ENCODE results near the gene MAPK9.

Gene MAPK9

DNA sequence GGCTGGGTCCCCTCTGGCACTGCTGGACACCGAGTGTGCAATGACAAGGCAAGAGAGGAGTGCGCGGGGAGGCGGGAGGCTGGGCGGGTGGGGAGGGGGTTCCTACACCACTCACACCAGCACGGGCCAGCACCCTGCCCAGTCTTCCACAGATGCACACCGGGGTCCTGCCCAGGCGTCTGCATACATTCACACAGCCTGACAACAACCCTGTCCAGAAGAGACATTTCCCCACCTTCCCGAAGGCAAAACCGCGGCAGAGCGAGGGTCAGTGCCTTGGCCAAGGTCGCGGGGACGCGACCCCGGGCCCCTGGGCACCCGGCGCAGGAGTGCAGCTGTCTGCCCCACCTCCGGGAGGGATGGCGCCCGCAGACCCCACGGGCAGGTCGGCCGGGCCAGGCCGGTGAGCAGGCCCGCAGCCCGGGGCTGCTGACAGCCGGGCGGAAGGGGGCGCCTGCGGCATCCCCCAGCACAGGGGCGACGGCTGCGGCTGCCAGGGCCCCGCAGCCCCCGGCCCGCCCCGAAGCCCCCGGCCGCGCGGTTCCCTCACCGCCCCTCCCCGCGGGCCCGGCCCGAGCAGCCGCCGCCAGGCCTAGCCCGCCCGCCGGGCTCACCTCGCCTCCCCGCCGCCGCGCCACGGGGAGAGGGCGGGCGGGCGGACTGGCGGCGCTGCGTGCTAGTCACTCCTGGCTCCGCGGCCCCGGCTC is 496 bp downstream of the MAPK9 start:
- DNase-seq: no peak

- DNase-seq: no peak
Observed at GRCh38 chr5:180290568-180291233, 1.2 kb downstream of the MAPK9 start.

DNA sequence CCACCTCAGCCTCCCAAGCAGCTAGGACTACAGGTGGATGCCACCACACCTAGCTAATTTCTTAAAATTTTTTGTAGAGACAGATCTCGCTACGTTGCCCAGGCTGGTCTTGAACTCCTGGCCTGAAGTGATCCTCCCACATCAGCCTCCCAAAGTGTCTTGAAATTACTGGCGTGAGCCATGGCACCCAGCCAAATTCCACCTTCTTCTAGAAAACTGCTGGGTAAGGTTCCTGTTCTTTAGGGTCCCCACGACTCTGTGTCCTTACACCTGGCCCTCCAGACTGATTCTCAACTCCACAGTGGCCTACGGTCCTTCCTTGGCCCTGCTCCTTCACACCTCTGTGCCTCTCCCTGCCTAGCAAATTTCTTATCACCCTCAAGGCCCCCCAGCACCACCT is 1.9 kb downstream of the MAPK9 start:
- no peak for DNase-seq

GRCh38 chr5:180289433-180289832 is 2.5 kb downstream of the MAPK9 start:
- no peak for DNase-seq

DNA sequence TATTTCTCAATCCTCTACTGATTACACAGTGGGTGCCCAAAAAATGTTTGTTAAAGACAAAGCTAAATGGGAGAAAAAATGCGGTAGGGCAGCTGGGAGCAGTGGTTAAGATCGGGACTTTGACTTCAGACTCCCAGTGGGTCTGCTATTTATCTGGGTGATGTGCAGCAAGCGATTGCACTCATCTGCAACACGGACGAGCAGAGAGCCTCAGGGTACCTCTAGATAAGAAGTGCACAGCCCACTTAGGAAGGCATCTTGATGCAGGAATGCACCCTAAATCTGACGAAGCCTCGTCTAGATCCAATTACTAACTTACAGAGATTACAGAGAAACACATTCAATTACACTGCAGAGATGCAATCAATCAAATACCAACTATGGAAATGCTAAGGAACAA is 4.0 kb downstream of the MAPK9 start:
- no peak for DNase-seq

- DNase-seq: no peak
Observed at GRCh38 chr5:180287404-180287803, 4.5 kb downstream of the MAPK9 start.

GRCh38 chr5:180284149-180284548 is 7.7 kb downstream of the MAPK9 start:
- no peak for DNase-seq

DNA sequence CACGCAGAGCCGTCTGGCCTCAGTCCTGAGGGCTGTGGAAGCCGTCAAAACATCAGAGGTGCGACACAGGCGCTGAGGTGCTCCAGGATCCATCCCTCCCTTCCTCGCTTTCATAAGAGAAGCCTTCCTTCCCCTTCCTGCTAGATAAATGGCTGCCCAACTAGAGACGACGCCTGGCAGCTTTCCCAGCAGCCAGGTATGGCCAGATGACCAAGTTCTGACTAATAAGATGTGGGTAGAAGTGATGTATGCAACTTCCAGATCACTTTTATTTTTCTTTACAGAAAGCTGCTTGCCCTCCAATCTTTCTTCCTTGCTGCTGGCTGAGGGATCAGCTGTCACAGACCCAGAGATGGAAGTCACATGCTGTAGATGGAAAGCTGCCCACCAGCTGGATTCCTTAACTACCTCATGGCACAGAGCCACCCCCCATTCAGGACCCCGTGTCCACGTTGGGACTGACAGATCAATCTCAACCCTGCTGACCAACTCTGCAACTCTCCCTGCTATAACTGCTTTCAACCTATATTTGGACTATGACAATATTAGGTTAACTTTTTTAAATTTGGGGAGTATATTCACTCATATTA is 8.8 kb downstream of the MAPK9 start:
- no peak for DNase-seq

DNA sequence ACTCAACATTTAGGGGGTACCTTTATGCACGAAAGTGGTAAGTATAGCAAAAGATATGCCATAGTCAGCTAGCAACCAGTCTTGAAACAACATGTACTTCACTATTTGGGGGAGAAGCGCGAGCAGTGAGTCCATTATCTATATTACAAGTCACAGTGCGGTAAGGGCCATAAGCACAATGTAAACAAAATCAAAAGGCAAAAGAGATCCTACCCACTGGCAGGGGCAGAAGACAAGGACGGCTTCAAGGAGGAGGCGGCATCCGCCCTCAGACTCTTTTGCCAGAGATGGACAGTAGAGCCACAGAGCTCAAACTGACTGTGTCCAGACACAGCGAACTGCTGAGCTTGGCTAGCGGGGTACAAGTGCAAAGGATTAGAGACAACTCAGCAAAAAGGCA is 9.6 kb downstream of the MAPK9 start:
- no peak for DNase-seq

- peak in 1 of 2 experiments; percentile 11 for DNase-seq
Observed at GRCh38 chr5:180281706-180282105, 10.2 kb downstream of the MAPK9 start.

DNA sequence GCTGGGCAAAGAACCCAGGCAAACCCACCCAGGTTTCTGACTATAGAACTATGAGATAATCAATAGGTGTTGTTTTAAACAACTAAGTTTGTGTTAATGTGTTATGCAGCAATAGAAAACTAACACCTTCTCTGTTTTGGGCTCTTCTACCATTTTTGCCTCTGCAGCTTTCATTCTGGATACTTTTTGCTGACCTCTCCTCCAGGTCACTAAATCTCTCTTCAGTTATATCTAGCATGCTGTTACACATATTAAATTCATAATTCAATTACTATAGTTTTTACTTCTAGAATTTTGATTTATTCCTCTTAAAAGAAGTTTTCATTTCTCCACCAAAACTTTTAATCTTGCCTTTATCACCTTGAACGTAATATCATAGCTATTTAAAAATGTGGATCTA is 17.2 kb downstream of the MAPK9 start:
- no peak for DNase-seq

- no peak for DNase-seq
Observed at GRCh38 chr5:180271221-180271620, 20.7 kb downstream of the MAPK9 start.

DNA sequence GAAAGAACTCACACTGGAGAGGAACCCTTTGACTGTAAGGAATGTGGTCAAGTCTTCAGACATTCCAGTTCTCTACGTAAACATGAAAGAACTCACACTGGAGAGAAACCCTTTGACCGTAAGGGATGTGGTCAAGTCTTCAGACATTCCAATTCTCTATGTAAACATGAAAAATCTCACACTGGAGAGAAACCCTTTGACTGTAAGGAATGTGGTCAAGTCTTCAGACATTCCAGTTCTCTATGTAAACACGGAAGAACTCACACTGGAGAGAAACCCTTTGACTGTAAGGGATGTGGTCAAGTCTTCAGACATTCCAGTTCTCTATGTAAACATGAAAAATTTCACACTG is 32.6 kb downstream of the MAPK9 start:
- DNase-seq: no peak

- DNase-seq: no peak
Observed at GRCh38 chr5:180253036-180253824, 38.7 kb downstream of the MAPK9 start.

DNA sequence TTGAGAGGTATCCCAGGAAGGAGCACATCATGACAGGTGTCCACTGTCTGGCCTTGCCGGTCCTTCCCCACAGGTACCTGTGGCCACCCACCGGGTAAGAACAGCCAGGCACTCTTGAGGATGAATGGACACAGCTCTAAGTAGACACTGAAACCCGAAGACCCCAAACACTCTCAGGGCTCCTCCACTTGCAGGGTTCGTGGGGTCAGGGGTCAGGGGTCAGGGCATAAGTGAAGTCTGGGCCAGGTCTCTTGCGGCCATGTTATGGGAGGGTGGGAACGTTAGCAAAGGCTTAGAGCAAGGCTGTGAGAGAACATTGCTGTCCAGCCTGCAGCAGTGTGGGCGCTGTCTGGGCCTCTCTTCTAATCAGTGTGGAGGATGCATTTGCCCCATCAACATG is 40.0 kb downstream of the MAPK9 start:
- DNase-seq: no peak

- DNase-seq: no peak
Observed at GRCh38 chr5:180251141-180251540, 40.7 kb downstream of the MAPK9 start.

GRCh38 chr5:180250329-180250728 is 41.6 kb downstream of the MAPK9 start:
- no peak for DNase-seq

- DNase-seq: no peak
Observed at GRCh38 chr5:180241600-180241999, 50.3 kb downstream of the MAPK9 start.

- no peak for DNase-seq
Observed at GRCh38 chr5:180238631-180239030, 53.3 kb downstream of the MAPK9 start.

DNA sequence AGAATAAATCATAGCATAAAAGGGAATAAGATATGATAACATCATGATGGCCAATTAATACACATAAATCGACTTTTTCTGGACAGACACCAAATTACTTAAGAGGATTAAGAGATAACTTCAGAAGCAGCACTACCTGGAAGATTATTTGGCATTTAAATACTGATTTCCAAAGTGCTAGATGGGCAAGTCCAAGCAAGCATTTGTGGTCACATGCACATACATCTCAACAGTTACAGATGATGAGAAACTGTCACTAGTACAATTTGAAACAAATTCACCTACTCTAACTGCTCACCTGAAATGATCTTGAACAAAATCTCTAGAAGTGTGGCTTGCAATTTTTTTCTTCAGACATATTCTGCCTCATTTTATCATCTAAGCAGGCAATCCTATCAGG is 56.0 kb downstream of the MAPK9 start:
- DNase-seq: no peak

GRCh38 chr5:180235077-180235476 is 56.8 kb downstream of the MAPK9 start:
- DNase-seq: no peak

DNA sequence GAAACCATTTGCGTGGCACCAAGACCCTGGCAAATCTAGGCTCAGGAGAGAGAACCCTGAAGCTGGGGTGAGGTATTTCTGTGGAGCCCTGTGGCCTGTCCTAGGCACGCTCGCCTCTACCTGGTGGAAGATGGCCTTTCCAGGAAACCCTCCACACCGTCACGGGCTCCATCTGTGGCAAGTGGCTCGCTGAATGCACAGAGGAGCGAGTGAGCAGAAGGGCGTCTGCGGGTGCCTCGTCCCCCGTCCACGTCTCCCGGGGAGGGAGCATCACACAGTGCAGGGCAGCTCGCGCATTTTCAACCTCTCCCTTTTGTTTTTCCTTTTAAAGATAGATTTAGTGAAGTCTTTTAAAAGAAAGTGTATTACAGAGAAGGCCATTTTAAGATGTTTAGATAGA is 57.6 kb downstream of the MAPK9 start:
- DNase-seq: no peak

GRCh38 chr5:180233729-180234128 is 58.2 kb downstream of the MAPK9 start:
- DNase-seq: no peak

DNA sequence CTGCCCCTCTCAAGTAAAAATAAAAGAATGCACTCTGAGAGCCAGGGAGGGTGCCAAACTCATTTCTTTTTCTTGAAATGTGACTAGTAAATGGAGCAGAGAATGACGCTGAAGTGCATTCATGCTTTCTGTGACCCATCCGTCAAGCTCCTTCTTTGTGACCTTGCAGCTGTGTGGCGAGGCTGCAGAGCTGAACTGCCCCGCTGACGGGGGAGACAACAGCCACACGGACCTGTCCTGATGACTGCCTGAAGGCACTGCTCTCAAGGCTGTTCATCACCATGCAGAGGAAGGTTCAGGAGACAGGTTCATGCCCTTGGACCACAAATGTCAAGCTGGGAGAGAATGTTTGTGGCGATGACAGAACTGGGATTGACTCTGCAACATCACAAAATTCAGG is 61.9 kb downstream of the MAPK9 start:
- DNase-seq: no peak
